HEK293 (cell line): Measurements from ENCODE around the gene NFIC.
"Not testable (repeated sequence)": the region's sequence is repeated elsewhere in the genome, so short reads cannot be mapped to it uniquely, and the experiment has no call there.

ENCODE experiments used
- CTCF ChIA-PET: fragments of 350-600 bp; formaldehyde crosslinking; extraction: SDS; loops from one replicate; lab custom pipeline; 2021; ENCODE audit warnings: antibody characterized with exemption; lab: Yijun Ruan, JAX
- POLR2A ChIA-PET: fragments of 300-600 bp; formaldehyde crosslinking; extraction: SDS; loops from one replicate; lab custom pipeline; 2020; ENCODE audit warnings: antibody characterized with exemption, inconsistent platforms; lab: Yijun Ruan, JAX
- H3K27ac ChIP-seq: fragments of 200-500 bp; sonication (Bioruptor generic); 2 replicates; pipeline ENCODE4 v1.5.1; 2014; ENCODE audit warnings: low read depth, low read length, control low read depth, inconsistent platforms; ENCODE audit errors: extremely low read depth
- H3K36me3 ChIP-seq, 2 experiments: fragments of 200-500 bp in 1 of 2; sonication (Bioruptor generic) in 1 of 2; 1 replicate in 1 of 2; 2 replicates in 1 of 2; pipeline ENCODE4 v1.5.1; 2014 to 2017; ENCODE audit warnings: inconsistent platforms in 2 of 2, low read length in 2 of 2; ENCODE audit not compliant: control insufficient read depth in 2 of 2, insufficient read depth in 1 of 2
- H3K4me1 ChIP-seq: fragments of 200-500 bp; sonication (Bioruptor generic); 2 replicates; pipeline ENCODE4 v1.5.1; 2014; ENCODE audit warnings: mild to moderate bottlenecking, low read length, inconsistent platforms; ENCODE audit not compliant: control insufficient read depth, insufficient read depth
- H3K4me3 ChIP-seq: 2 replicates; pipeline ENCODE4 v1.5.1; 2011; ENCODE audit warnings: low read depth, mild to moderate bottlenecking, control low read depth, low read length, moderate library complexity
- H3K9me3 ChIP-seq: fragments of 200-500 bp; sonication (Bioruptor generic); 2 replicates; pipeline ENCODE4 v1.5.1; 2014; ENCODE audit warnings: low read depth, low read length, inconsistent platforms; ENCODE audit not compliant: control insufficient read depth, insufficient read depth
- BCL11B ChIP-seq: fragments of 450-650 bp; formaldehyde crosslinking; IDR thresholded peaks from 2 replicates; pipeline ENCODE4 v1.5.1; 2016; ENCODE audit warnings: low read depth, missing biosample characterization, missing genetic modification characterization
- OVOL3 ChIP-seq: fragments of 450-650 bp; formaldehyde crosslinking; IDR thresholded peaks from 2 replicates; pipeline ENCODE4 v1.5.1; 2016; ENCODE audit warnings: missing biosample characterization, missing genetic modification characterization
- PRDM4 ChIP-seq: fragments of 450-650 bp; formaldehyde crosslinking; IDR thresholded peaks from 2 replicates; pipeline ENCODE4 v1.5.1; 2017; ENCODE audit warnings: missing biosample characterization, missing genetic modification characterization
- SP7 ChIP-seq: fragments of 450-650 bp; formaldehyde crosslinking; IDR thresholded peaks from 2 replicates; pipeline ENCODE4 v1.5.1; 2016; ENCODE audit warnings: missing biosample characterization, missing genetic modification characterization
- ZBTB1 ChIP-seq: fragments of 450-650 bp; formaldehyde crosslinking; IDR thresholded peaks from 2 replicates; pipeline ENCODE4 v1.5.1; 2016; ENCODE audit warnings: missing biosample characterization, missing genetic modification characterization
- ZNF155 ChIP-seq: fragments of 450-650 bp; formaldehyde crosslinking; IDR thresholded peaks from 2 replicates; pipeline ENCODE4 v1.5.1; 2016; ENCODE audit warnings: missing biosample characterization, missing genetic modification characterization
- ZNF221 ChIP-seq: fragments of 450-650 bp; formaldehyde crosslinking; IDR thresholded peaks from 2 replicates; pipeline ENCODE4 v1.5.1; 2017; ENCODE audit warnings: missing biosample characterization, missing genetic modification characterization, borderline replicate concordance
- ZNF398 ChIP-seq: fragments of 450-650 bp; formaldehyde crosslinking; IDR thresholded peaks from 2 replicates; pipeline ENCODE4 v1.5.1; 2017; ENCODE audit warnings: missing biosample characterization, missing genetic modification characterization
- ZNF433 ChIP-seq: fragments of 450-650 bp; formaldehyde crosslinking; IDR thresholded peaks from 2 replicates; pipeline ENCODE4 v1.5.1; 2016; ENCODE audit warnings: missing biosample characterization, missing genetic modification characterization, low read depth
- ZNF501 ChIP-seq: fragments of 450-650 bp; formaldehyde crosslinking; IDR thresholded peaks from 2 replicates; pipeline ENCODE4 v1.5.1; 2016; ENCODE audit warnings: missing biosample characterization, missing genetic modification characterization
- ZNF707 ChIP-seq: fragments of 450-650 bp; formaldehyde crosslinking; IDR thresholded peaks from 2 replicates; pipeline ENCODE4 v1.5.1; 2016; ENCODE audit warnings: missing biosample characterization, missing genetic modification characterization
- TF ChIP-seq, protein P1 (sequence below): fragments of 450-650 bp; formaldehyde crosslinking; IDR thresholded peaks from 2 replicates; pipeline ENCODE4 v1.5.1; 2016; ENCODE audit warnings: missing biosample characterization, missing genetic modification characterization
- TF ChIP-seq, protein P2 (sequence below): fragments of 450-650 bp; formaldehyde crosslinking; IDR thresholded peaks from 2 replicates; pipeline ENCODE4 v1.5.1; 2017; ENCODE audit warnings: missing biosample characterization, missing genetic modification characterization
- TF ChIP-seq, protein P3 (sequence below): fragments of 450-650 bp; formaldehyde crosslinking; IDR thresholded peaks from 2 replicates; pipeline ENCODE4 v1.5.0; 2017; ENCODE audit warnings: missing biosample characterization, missing genetic modification characterization, borderline replicate concordance

Gene NFIC

GRCh38 chr19:3342246-3342645, 24.1 kb upstream of the NFIC start (continued):
- no peak for TF ChIP-seq ZNF433
- TF ChIP-seq, protein P1, sequence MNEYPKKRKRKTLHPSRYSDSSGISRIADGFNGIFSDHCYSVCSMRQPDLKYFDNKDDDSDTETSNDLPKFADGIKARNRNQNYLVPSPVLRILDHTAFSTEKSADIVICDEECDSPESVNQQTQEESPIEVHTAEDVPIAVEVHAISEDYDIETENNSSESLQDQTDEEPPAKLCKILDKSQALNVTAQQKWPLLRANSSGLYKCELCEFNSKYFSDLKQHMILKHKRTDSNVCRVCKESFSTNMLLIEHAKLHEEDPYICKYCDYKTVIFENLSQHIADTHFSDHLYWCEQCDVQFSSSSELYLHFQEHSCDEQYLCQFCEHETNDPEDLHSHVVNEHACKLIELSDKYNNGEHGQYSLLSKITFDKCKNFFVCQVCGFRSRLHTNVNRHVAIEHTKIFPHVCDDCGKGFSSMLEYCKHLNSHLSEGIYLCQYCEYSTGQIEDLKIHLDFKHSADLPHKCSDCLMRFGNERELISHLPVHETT (tag by site-specific recombination) = no peak
- no peak for TF ChIP-seq BCL11B (tag by site-specific recombination)
- no peak for TF ChIP-seq ZNF707 (tag by site-specific recombination)
- TF ChIP-seq, protein P2, sequence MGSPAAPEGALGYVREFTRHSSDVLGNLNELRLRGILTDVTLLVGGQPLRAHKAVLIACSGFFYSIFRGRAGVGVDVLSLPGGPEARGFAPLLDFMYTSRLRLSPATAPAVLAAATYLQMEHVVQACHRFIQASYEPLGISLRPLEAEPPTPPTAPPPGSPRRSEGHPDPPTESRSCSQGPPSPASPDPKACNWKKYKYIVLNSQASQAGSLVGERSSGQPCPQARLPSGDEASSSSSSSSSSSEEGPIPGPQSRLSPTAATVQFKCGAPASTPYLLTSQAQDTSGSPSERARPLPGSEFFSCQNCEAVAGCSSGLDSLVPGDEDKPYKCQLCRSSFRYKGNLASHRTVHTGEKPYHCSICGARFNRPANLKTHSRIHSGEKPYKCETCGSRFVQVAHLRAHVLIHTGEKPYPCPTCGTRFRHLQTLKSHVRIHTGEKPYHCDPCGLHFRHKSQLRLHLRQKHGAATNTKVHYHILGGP (tag by site-specific recombination) = no peak
- no peak for TF ChIP-seq ZNF221 (tag by site-specific recombination)
- no peak for TF ChIP-seq OVOL3 (tag by site-specific recombination)
- no peak for TF ChIP-seq PRDM4 (tag by site-specific recombination)
- TF ChIP-seq, protein P3, sequence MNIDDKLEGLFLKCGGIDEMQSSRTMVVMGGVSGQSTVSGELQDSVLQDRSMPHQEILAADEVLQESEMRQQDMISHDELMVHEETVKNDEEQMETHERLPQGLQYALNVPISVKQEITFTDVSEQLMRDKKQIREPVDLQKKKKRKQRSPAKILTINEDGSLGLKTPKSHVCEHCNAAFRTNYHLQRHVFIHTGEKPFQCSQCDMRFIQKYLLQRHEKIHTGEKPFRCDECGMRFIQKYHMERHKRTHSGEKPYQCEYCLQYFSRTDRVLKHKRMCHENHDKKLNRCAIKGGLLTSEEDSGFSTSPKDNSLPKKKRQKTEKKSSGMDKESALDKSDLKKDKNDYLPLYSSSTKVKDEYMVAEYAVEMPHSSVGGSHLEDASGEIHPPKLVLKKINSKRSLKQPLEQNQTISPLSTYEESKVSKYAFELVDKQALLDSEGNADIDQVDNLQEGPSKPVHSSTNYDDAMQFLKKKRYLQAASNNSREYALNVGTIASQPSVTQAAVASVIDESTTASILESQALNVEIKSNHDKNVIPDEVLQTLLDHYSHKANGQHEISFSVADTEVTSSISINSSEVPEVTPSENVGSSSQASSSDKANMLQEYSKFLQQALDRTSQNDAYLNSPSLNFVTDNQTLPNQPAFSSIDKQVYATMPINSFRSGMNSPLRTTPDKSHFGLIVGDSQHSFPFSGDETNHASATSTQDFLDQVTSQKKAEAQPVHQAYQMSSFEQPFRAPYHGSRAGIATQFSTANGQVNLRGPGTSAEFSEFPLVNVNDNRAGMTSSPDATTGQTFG = no peak
- TF ChIP-seq ZNF155 (tag by site-specific recombination) = no peak
- no peak for TF ChIP-seq ZNF501 (tag by site-specific recombination)
- TF ChIP-seq ZNF398 (tag by site-specific recombination) = no peak
- no peak for TF ChIP-seq ZBTB1 (tag by site-specific recombination)
- no peak for TF ChIP-seq SP7 (tag by site-specific recombination)
- TF ChIP-seq, all 188 proteins: peak for 0

GRCh38 chr19:3342962-3343361, 23.4 kb upstream of the NFIC start:
- H3K36me3 ChIP-seq, POLR2A ChIA-PET, H3K4me1 ChIP-seq, H3K27ac ChIP-seq, H3K4me3 ChIP-seq, H3K9me3 ChIP-seq: not testable (repeated sequence)
- CTCF ChIA-PET = interaction anchor here (0.7 to 1.7 kb wide), 4 partner anchors 86 to 673 kb away, joined by 3 to 5 read pairs (median 4); no protein-coding TSS in a partner anchor
